IMR-90 (cell line): Measurements from ENCODE around the gene SH2B2. TPM values are rescaled to one million over a fixed set of nuclear protein-coding genes. Genes with fewer than 3 reads are reported as not detected.
A peak's percentile ranks its signal among the peaks of the same experiment; 100 is the strongest.

Experiments
- ATAC-seq: fragments of 200-7000 bp; cut with Tn5 transposase; 2 replicates; pipeline ENCODE4 v1.9.1; 2020; ENCODE audit warnings: low read depth, mild to moderate bottlenecking, moderate library complexity
- BruUV-seq: library from RNA; stranded (reverse); fragments of 400-500 nt; replicated peaks from 2 replicates; lab custom pipeline; 2021; lab: Mats Ljungman, UMichigan
- CTCF ChIA-PET: fragments of 300-600 bp; formaldehyde crosslinking; extraction: SDS; loops from one replicate; lab custom pipeline; 2021; ENCODE audit warnings: antibody characterized with exemption; lab: Yijun Ruan, JAX
- POLR2A ChIA-PET: fragments of 300-600 bp; sonication (Branson Sonifier 250); formaldehyde crosslinking; loops from one replicate; lab custom pipeline; 2022; ENCODE audit warnings: antibody characterized with exemption; ENCODE audit not compliant: unreplicated experiment; lab: Charles Lee
- DNase-seq: peaks from one replicate; pipeline ENCODE4 v3.0.0; 2013
- H2AFZ ChIP-seq: replicated peaks from 2 replicates; pipeline ENCODE3; 2013; ENCODE audit warnings: low read length, mild to moderate bottlenecking; ENCODE audit not compliant: poor library complexity
- H2AK5ac ChIP-seq: 2 replicates; pipeline ENCODE4 v1.6.1; 2013; ENCODE audit warnings: low read depth, low read length, inconsistent platforms
- H2AK9ac ChIP-seq: replicated peaks from 2 replicates; pipeline ENCODE3; 2013; ENCODE audit warnings: mild to moderate bottlenecking, low read depth, low read length, moderate library complexity; ENCODE audit not compliant: poor library complexity
- H2BK120ac ChIP-seq: 2 replicates; pipeline ENCODE4 v1.6.1; 2013; ENCODE audit warnings: low read depth, low read length, inconsistent platforms
- H2BK15ac ChIP-seq: 3 replicates; pipeline ENCODE4 v1.6.1; 2013; ENCODE audit warnings: low read depth, low read length, inconsistent platforms
- H2BK20ac ChIP-seq: 2 replicates; pipeline ENCODE4 v1.6.1; 2013; ENCODE audit warnings: low read depth, mild to moderate bottlenecking, inconsistent platforms, low read length, moderate library complexity
- H2BK5ac ChIP-seq: 2 replicates; pipeline ENCODE4 v1.6.1; 2013; ENCODE audit warnings: mild to moderate bottlenecking, low read depth, low read length, inconsistent platforms; ENCODE audit not compliant: poor library complexity, severe bottlenecking
- H3K14ac ChIP-seq: replicated peaks from 2 replicates; pipeline ENCODE4 v1.6.1; 2013; ENCODE audit warnings: low read depth, low read length, inconsistent platforms
- H3K18ac ChIP-seq: 2 replicates; pipeline ENCODE4 v1.6.1; 2013; ENCODE audit warnings: low read depth, low read length, control low read depth
- H3K23ac ChIP-seq: 2 replicates; pipeline ENCODE4 v1.6.1; 2013; ENCODE audit warnings: low read depth, low read length, inconsistent platforms
- H3K27ac ChIP-seq: 2 replicates; pipeline ENCODE4 v1.5.1; 2013; ENCODE audit warnings: mild to moderate bottlenecking, control low read depth, low read length; ENCODE audit not compliant: insufficient read depth
- H3K27me3 ChIP-seq: 2 replicates; pipeline ENCODE4 v1.6.1; 2013; ENCODE audit warnings: low read length; ENCODE audit not compliant: control insufficient read depth, insufficient read depth
- H3K36me3 ChIP-seq: 2 replicates; pipeline ENCODE4 v1.6.1; 2013; ENCODE audit warnings: low read length, mixed read lengths; ENCODE audit not compliant: control insufficient read depth, insufficient read depth
- H3K4ac ChIP-seq: 2 replicates; pipeline ENCODE4 v1.6.1; 2013; ENCODE audit warnings: low read depth, low read length, inconsistent platforms
- H3K4me1 ChIP-seq: 2 replicates; pipeline ENCODE4 v1.6.1; 2013; ENCODE audit warnings: low read length, mixed read lengths; ENCODE audit not compliant: control insufficient read depth, insufficient read depth
- H3K4me2 ChIP-seq: 2 replicates; pipeline ENCODE4 v1.6.1; 2013; ENCODE audit warnings: low read depth, mild to moderate bottlenecking, control low read depth, low read length, moderate library complexity
- H3K4me3 ChIP-seq: 2 replicates; pipeline ENCODE4 v1.5.1; 2013; ENCODE audit warnings: low read depth, mild to moderate bottlenecking, control low read depth, low read length, moderate library complexity; ENCODE audit not compliant: insufficient read depth
- H3K56ac ChIP-seq: 2 replicates; pipeline ENCODE4 v1.6.1; 2013; ENCODE audit warnings: low read length, inconsistent platforms; ENCODE audit not compliant: insufficient read depth; ENCODE audit errors: extremely low read depth
- H3K79me1 ChIP-seq, 2 experiments: 2 replicates each; pipeline ENCODE4 v1.6.1; 2013; ENCODE audit warnings: low read length in 2 of 2, inconsistent platforms in 1 of 2, low read depth in 1 of 2
- H3K9ac ChIP-seq: 2 replicates; pipeline ENCODE4 v1.6.1; 2013; ENCODE audit warnings: low read depth, low read length, control low read depth
- H3K9me1 ChIP-seq: 2 replicates; pipeline ENCODE4 v1.6.1; 2013; ENCODE audit warnings: low read length, inconsistent platforms; ENCODE audit not compliant: insufficient read depth
- H3K9me3 ChIP-seq: 2 replicates; pipeline ENCODE4 v1.6.1; 2013; ENCODE audit warnings: low read length; ENCODE audit not compliant: control insufficient read depth, insufficient read depth
- H4K20me1 ChIP-seq: 2 replicates; pipeline ENCODE4 v1.6.1; 2013; ENCODE audit warnings: low read length, inconsistent platforms; ENCODE audit not compliant: insufficient read depth
- H4K5ac ChIP-seq: 2 replicates; pipeline ENCODE4 v1.6.1; 2013; ENCODE audit warnings: mild to moderate bottlenecking, low read depth, low read length, control low read depth
- H4K8ac ChIP-seq, 2 experiments: 2 replicates each; pipeline ENCODE4 v1.6.1; 2013; ENCODE audit warnings: low read depth in 2 of 2, low read length in 2 of 2, control low read depth in 1 of 2, inconsistent platforms in 1 of 2
- H4K91ac ChIP-seq: 2 replicates; pipeline ENCODE4 v1.6.1; 2013; ENCODE audit warnings: low read depth, low read length, inconsistent platforms; ENCODE audit not compliant: insufficient read depth
- CHD1 ChIP-seq: IDR thresholded peaks from 2 replicates; pipeline ENCODE4 v1.6.1; 2012; ENCODE audit warnings: low read depth, low read length, improper control_type of control experiment
- CTCF ChIP-seq: conservative IDR thresholded peaks from 2 replicates; pipeline ENCODE4 v1.5.1; 2012; ENCODE audit warnings: mild to moderate bottlenecking, low read depth, low read length, improper control_type of control experiment
- FOS ChIP-seq: fragments of 150-350 bp; IDR thresholded peaks from 2 replicates; pipeline ENCODE4 v1.6.1; 2016; ENCODE audit warnings: low read depth, low read length
- MAFK ChIP-seq: IDR thresholded peaks from 2 replicates; pipeline ENCODE4 v1.6.1; 2012; ENCODE audit warnings: low read depth, low read length, improper control_type of control experiment
- WGBS, 2 experiments: methylation state at CpG; one replicate each; pipeline versions ENCODE4 v1.1.5 to v1.1.7; 2013; ENCODE audit warnings: missing lambda C conversion rate in 2 of 2; ENCODE audit not compliant: insufficient read length in 1 of 2; ENCODE audit errors: extremely low coverage in 2 of 2; 5-methylcytosine and 5-hydroxymethylcytosine counted together
- dilution Hi-C: fragments of 300-500 bp; cut with HindIII; formaldehyde crosslinking; loops from one replicate; pipeline ENCODE4 v1.14.3; 2018; ENCODE audit warnings: low sequenced_read_pairs; ENCODE audit not compliant: unreplicated experiment
- in situ Hi-C: fragments of 300-500 bp; cut with MboI; formaldehyde crosslinking; loops from 3 replicates; pipeline ENCODE4 v1.14.3; 2019; ENCODE audit warnings: low sequenced_read_pairs, inconsistent platforms, mixed read lengths
- intact Hi-C: fragments of 100-400 bp; cut with micrococcal nuclease; formaldehyde crosslinking; loops from 2 replicates; pipeline ENCODE4 v1.10.0; 2022
- polyA plus RNA-seq, 3 experiments: library from polyadenylated mRNA; depleted of rRNA; stranded (reverse); fragments of >200 nt; gene quantifications; 2 replicates each; pipeline ENCODE4 v1.2.3, GENCODE V29; 2012; ENCODE audit warnings: low replicate concordance in 1 of 3
- total RNA-seq: library from RNA; depleted of rRNA; stranded (reverse); fragments of >200 nt; gene quantifications from 2 replicates; pipeline ENCODE4 v1.2.3, GENCODE V29; 2012

The SH2B2 gene
- total and polyA plus RNA-seq, 2 of the 4 experiments (the other 2 are of a cell fraction) = 0.36 to 0.99 TPM

- in situ Hi-C loops = loop anchor here (25.0 kb wide), 1 partner anchor 902 kb away; the partner anchor contains the start of gene COL26A1
- H3K18ac ChIP-seq = no peak overlapping the region
- 36% methylated on average over 10 of the region's 13 CpGs; no CpG with 5 or more reads in 1 of the 2 experiments for WGBS, 2 experiments
Measured at GRCh38 chr7:102264367-102264891, 22.2 kb upstream of the SH2B2 start.

More at GRCh38 chr7:102264367-102264891, 22.2 kb upstream of the SH2B2 start:
- Histone ChIP-seq H2BK120ac (peak overlapping the region; percentile 69), H3K56ac (no peak overlapping the region), H2AFZ (peak overlapping the region; percentile 61), H3K23ac (0 out of 2 replicates have a peak overlapping the region, but pooled peaks have one; percentile 7), H2BK20ac (peak overlapping the region; percentile 6; the same call in 1 of the 2 replicates), H4K5ac (no peak overlapping the region), H3K4ac (peak overlapping the region; percentile 52), H2BK15ac (peak overlapping the region; percentile 68; the same call in 1 of the 3 replicates), H3K27me3 (no peaks in the 10 kb centered on the region), H3K9me1 (peaks cover 3% of the 10 kb centered on the region; the same call in 1 of the 2 replicates), H4K8ac (peak overlapping the region in 1 of 2 experiments; percentile 79; a peak in 2 of 4 replicates), H3K4me3 (no peak overlapping the region), H4K91ac (peak overlapping the region; percentile 53), H3K27ac (no peak overlapping the region), H2AK5ac (peak overlapping the region; percentile 65), H3K4me2 (no peak overlapping the region), H3K14ac (peak overlapping the region; percentile 37; the same call in 1 of the 2 replicates), H3K9me3 (no peaks in the 10 kb centered on the region), H3K79me1 (peaks cover 0 to 3% of the 10 kb centered on the region in 2 experiments; a peak in 1 of 4 replicates), H4K20me1 (no peaks in the 10 kb centered on the region), H2BK5ac (no peak overlapping the region), H3K4me1 (peaks cover 4% of the 10 kb centered on the region; the same call in 1 of the 2 replicates), H3K36me3 (no peaks in the 10 kb centered on the region), H2AK9ac (peak overlapping the region; percentile 77), H3K9ac (no peak overlapping the region)
- no peak for TF ChIP-seq FOS
- no peak for TF ChIP-seq CTCF
- TF ChIP-seq MAFK = peak; percentile 7; the same call in 1 of the 2 replicates
- TF ChIP-seq CHD1 = no peak
- ChIA-PET CTCF (no interaction called here), POLR2A (no interaction called here)
- intact Hi-C loops = no loop called here
- dilution Hi-C loops = no loop called here
- peak; percentile 53 for ATAC-seq
- peak; percentile 78 for DNase-seq
- BruUV-seq = no TSS peak
